Endothelial cell of umbilical vein (primary cell): ENCODE results near the gene SPPL2C. TPM values are rescaled to one million over a fixed set of nuclear protein-coding genes. Genes with fewer than 3 reads are reported as not detected.

Experiments used
- BruUV-seq: library from RNA; stranded (reverse); fragments of 400-500 nt; replicated peaks from 2 replicates; lab custom pipeline; 2021; lab: Mats Ljungman, UMichigan
- CTCF ChIA-PET: fragments of 300-600, 350-600 bp; sonication (Branson Sonifier 250); formaldehyde crosslinking; loops from one replicate; lab custom pipeline; 2021; ENCODE audit warnings: antibody characterized with exemption, inconsistent platforms; lab: Charles Lee
- POLR2A ChIA-PET: fragments of 300-600, 350-600 bp; sonication (Branson Sonifier 250); formaldehyde crosslinking; loops from one replicate; lab custom pipeline; 2021; ENCODE audit warnings: antibody characterized with exemption, inconsistent platforms; lab: Charles Lee
- DNase-seq: peaks from one replicate; pipeline ENCODE4 v3.0.0-alpha.2; 2011; ENCODE audit warnings: low read depth, low spot score
- FAIRE-seq: peaks from 2 replicates; lab custom pipeline; 2011; peaks lifted over from hg19 to GRCh38; lab: Jason Lieb, UNC
- H2AFZ ChIP-seq: 2 replicates; pipeline ENCODE4 v1.6.0; 2012; ENCODE audit warnings: low read depth, low read length, control low read depth, inconsistent platforms
- H3K27ac ChIP-seq: 2 replicates; pipeline ENCODE4 v1.5.1; 2011; ENCODE audit warnings: low read depth, mild to moderate bottlenecking, control low read depth, low read length, moderate library complexity; ENCODE audit not compliant: insufficient read depth
- H3K27me3 ChIP-seq, 2 experiments: 2 replicates each; pipeline versions ENCODE4 v1.6.0 to v1.6.1; 2011; ENCODE audit warnings: low read length in 2 of 2, mixed read lengths in 1 of 2; ENCODE audit not compliant: control insufficient read depth in 2 of 2, insufficient read depth in 2 of 2
- H3K36me3 ChIP-seq, 2 experiments: 2 replicates in 1 of 2; 3 replicates in 1 of 2; pipeline ENCODE4 v1.5.1; 2011; ENCODE audit warnings: low read length in 2 of 2, mild to moderate bottlenecking in 1 of 2, moderate library complexity in 1 of 2; ENCODE audit not compliant: control insufficient read depth in 2 of 2, insufficient read depth in 2 of 2; ENCODE audit errors: extremely low read depth in 1 of 2
- H3K4me1 ChIP-seq: 3 replicates; pipeline ENCODE4 v1.5.1; 2011; ENCODE audit warnings: mild to moderate bottlenecking, low read length; ENCODE audit not compliant: control insufficient read depth, insufficient read depth; ENCODE audit errors: extremely low read depth
- H3K4me2 ChIP-seq: 2 replicates; pipeline ENCODE4 v1.6.1; 2011; ENCODE audit warnings: low read length, control low read depth, mixed read lengths; ENCODE audit not compliant: insufficient read depth
- H3K4me3 ChIP-seq, 3 experiments: fragments of 200-600 bp in 1 of 3; sonication (generic), shearing (Covaris generic) in 1 of 3; replicated peaks in 1 of 3; 2 replicates each; pipeline ENCODE4 v1.5.1; 2011 to 2016; ENCODE audit warnings: control low read depth in 3 of 3, low read length in 3 of 3, mild to moderate bottlenecking in 2 of 3, inconsistent platforms in 1 of 3, low read depth in 1 of 3, moderate library complexity in 1 of 3; ENCODE audit not compliant: insufficient read depth in 1 of 3
- H3K79me2 ChIP-seq: 2 replicates; pipeline ENCODE4 v1.6.0; 2012; ENCODE audit warnings: low read length, inconsistent platforms; ENCODE audit not compliant: control insufficient read depth, insufficient read depth
- H3K9ac ChIP-seq: replicated peaks from 2 replicates; pipeline ENCODE3; 2011; ENCODE audit warnings: low read length, control low read depth; ENCODE audit not compliant: insufficient read depth; ENCODE audit errors: extremely low read depth
- H3K9me1 ChIP-seq: replicated peaks from 3 replicates; pipeline ENCODE4 v1.6.0; 2011; ENCODE audit warnings: mild to moderate bottlenecking, low read length; ENCODE audit not compliant: control insufficient read depth, insufficient read depth; ENCODE audit errors: extremely low read depth
- H3K9me3 ChIP-seq: replicated peaks from 2 replicates; pipeline ENCODE4 v1.5.1; 2012; ENCODE audit warnings: low read length, inconsistent platforms; ENCODE audit not compliant: control insufficient read depth, insufficient read depth
- H4K20me1 ChIP-seq: replicated peaks from 2 replicates; pipeline ENCODE3; 2011; ENCODE audit warnings: mild to moderate bottlenecking, low read length; ENCODE audit not compliant: control insufficient read depth, insufficient read depth; ENCODE audit errors: extremely low read depth
- CTCF ChIP-seq, 2 donors: IDR thresholded peaks; 1 replicate in 1 of 2; 2 replicates in 1 of 2; pipeline ENCODE4 v1.5.1; 2011; ENCODE audit warnings: low read length in 2 of 2, mild to moderate bottlenecking in 2 of 2, moderate library complexity in 2 of 2, control low read depth in 1 of 2, inconsistent platforms in 1 of 2, low read depth in 1 of 2; ENCODE audit not compliant: insufficient read depth in 1 of 2; ENCODE audit errors: extremely low read depth in 1 of 2
- EZH2 ChIP-seq: IDR thresholded peaks from 2 replicates; pipeline ENCODE4 v1.6.1; 2012; ENCODE audit warnings: borderline replicate concordance, low read depth, mild to moderate bottlenecking, moderate library complexity, low read length, inconsistent platforms; ENCODE audit not compliant: severe bottlenecking
- FOS ChIP-seq: IDR thresholded peaks from 2 replicates; pipeline ENCODE4 v1.6.1; 2011; ENCODE audit warnings: mild to moderate bottlenecking, low read length, moderate library complexity, borderline replicate concordance; ENCODE audit not compliant: insufficient read depth
- GATA2 ChIP-seq: IDR thresholded peaks from 2 replicates; pipeline ENCODE4 v1.7.0; 2011; ENCODE audit warnings: low read depth, mild to moderate bottlenecking, moderate library complexity, mixed read lengths, low read length; ENCODE audit not compliant: insufficient read length, insufficient read depth
- JUN ChIP-seq: IDR thresholded peaks from 2 replicates; pipeline ENCODE4 v1.6.1; 2011; ENCODE audit warnings: borderline replicate concordance, low read depth; ENCODE audit not compliant: insufficient read length, insufficient read depth
- MAX ChIP-seq: IDR thresholded peaks from 2 replicates; pipeline ENCODE4 v1.6.1; 2011; ENCODE audit not compliant: insufficient read depth, insufficient read length
- MYC ChIP-seq: IDR thresholded peaks from one replicate; pipeline ENCODE4 v1.6.1; 2011; ENCODE audit warnings: mild to moderate bottlenecking, low read depth, low read length
- POLR2A ChIP-seq: IDR thresholded peaks from 2 replicates; pipeline ENCODE4 v1.6.1; 2012; ENCODE audit warnings: low read depth, mild to moderate bottlenecking, control low read depth, low read length
- POLR2AphosphoS5 ChIP-seq: IDR thresholded peaks from 2 replicates; pipeline ENCODE4 v1.6.1; 2012; ENCODE audit warnings: low read depth, mild to moderate bottlenecking, control low read depth, low read length, moderate library complexity; ENCODE audit not compliant: insufficient read depth
- dilution Hi-C: fragments of 300-500 bp; cut with MboI; formaldehyde crosslinking; loops from one replicate; pipeline ENCODE4 v1.15.0; 2019; ENCODE audit warnings: low sequenced_read_pairs; ENCODE audit not compliant: extremely low pct_ligation_motif_present
- intact Hi-C: fragments of 100-400 bp; cut with micrococcal nuclease; formaldehyde crosslinking; loops from one replicate; pipeline ENCODE4 v1.10.0; 2022
- polyA plus RNA-seq, 4 experiments: library from polyadenylated mRNA; depleted of rRNA in 3 of 4; stranded (reverse) in 3 of 4; unstranded in 1 of 4; fragments of >200 nt; gene quantifications; 2 replicates each; pipeline versions ENCODE4 v1.2.1 to v1.2.3, GENCODE V29; 2011 to 2012; ENCODE audit warnings: missing spikeins in 1 of 4
- total RNA-seq: library from RNA; stranded (reverse); gene quantifications from 2 replicates; pipeline ENCODE4 v1.2.3, GENCODE V29; 2021

The SPPL2C gene
- total and polyA plus RNA-seq, 2 donors (not counting 3 experiments of a cell fraction or from before 2014, with no cell fraction given), result not detected

- H3K4me3 ChIP-seq, result no peak overlapping the region
- CTCF ChIA-PET, result interaction anchor here (1.0 to 4.1 kb wide), 3 partner anchors 13 to 199 kb away, joined by 3 to 23 read pairs (median 10); no protein-coding TSS in a partner anchor
- H3K9me3 ChIP-seq, result no peaks in the 10 kb centered on the region
- no peaks in the 10 kb centered on the region for H3K36me3 ChIP-seq
- BruUV-seq, result no TSS peak
- no peak overlapping the region for H3K4me2 ChIP-seq
- no peaks in the 10 kb centered on the region for H3K9me1 ChIP-seq
- H3K4me1 ChIP-seq, result no peaks in the 10 kb centered on the region
- H3K79me2 ChIP-seq, result no peaks in the 10 kb centered on the region
- intact Hi-C loops, result loop anchor here (10.0 kb wide), 1 partner anchor 445 kb away; no protein-coding TSS in a partner anchor
- no peak overlapping the region for H2AFZ ChIP-seq
- H4K20me1 ChIP-seq, result no peaks in the 10 kb centered on the region
- no peak for DNase-seq
- H3K27ac ChIP-seq, result no peak overlapping the region
- no peak overlapping the region for H3K9ac ChIP-seq
- no peak for TF ChIP-seq MAX
- TF ChIP-seq POLR2A, result no peak
- no peak for TF ChIP-seq MYC
- TF ChIP-seq CTCF (IDR thresholded peaks at IDR 0.05; ENCODE audit: extremely low read depth in 1 of 2, insufficient read depth in 1 of 2, low read depth in 1 of 2, low read length in 2 of 2), result no peak
- TF ChIP-seq POLR2AphosphoS5, result no peak
- TF ChIP-seq GATA2, result no peak
- TF ChIP-seq JUN, result no peak
- TF ChIP-seq FOS, result no peak
- TF ChIP-seq EZH2, result no peak
- no peaks in the 10 kb centered on the region for H3K27me3 ChIP-seq
- no peak for FAIRE-seq
- POLR2A ChIA-PET, result no interaction called here
- dilution Hi-C loops, result no loop called here
Measured at GRCh38 chr17:45839442-45839841, 5.2 kb upstream of the SPPL2C start.
